Astrocyte (in vitro differentiated cells and primary cell): Measurements from ENCODE around the gene UBTD1. TPM values are rescaled to one million over a fixed set of nuclear protein-coding genes. Genes with fewer than 3 reads are reported as not detected.
A peak's percentile ranks its signal among the peaks of the same experiment; 100 is the strongest.

Source experiments
- DNase-seq: peaks from one replicate; pipeline ENCODE4 v3.0.0-alpha.2; 2010; ENCODE audit warnings: low read depth
- FAIRE-seq: peaks from 2 replicates; lab custom pipeline; 2011; peaks lifted over from hg19 to GRCh38; lab: Jason Lieb, UNC
- H2AFZ ChIP-seq: 2 replicates; pipeline ENCODE4 v1.6.0; 2012; ENCODE audit warnings: low read depth, low read length, inconsistent platforms
- H3K27ac ChIP-seq: 2 replicates; pipeline ENCODE4 v1.5.1; 2011; ENCODE audit warnings: low read depth, low read length, inconsistent platforms
- H3K27me3 ChIP-seq: 2 replicates; pipeline ENCODE4 v1.6.0; 2011; ENCODE audit warnings: low read length, inconsistent platforms; ENCODE audit not compliant: insufficient read depth
- H3K36me3 ChIP-seq: 2 replicates; pipeline ENCODE4 v1.5.1; 2011; ENCODE audit warnings: low read length, inconsistent platforms; ENCODE audit not compliant: insufficient read depth
- H3K4me1 ChIP-seq: 2 replicates; pipeline ENCODE4 v1.5.1; 2011; ENCODE audit warnings: low read length, inconsistent platforms; ENCODE audit not compliant: insufficient read depth
- H3K4me2 ChIP-seq: 2 replicates; pipeline ENCODE4 v1.6.0; 2012; ENCODE audit warnings: low read length, inconsistent platforms
- H3K4me3 ChIP-seq: 2 replicates; pipeline ENCODE4 v1.5.1; 2011; ENCODE audit warnings: low read depth, mild to moderate bottlenecking, low read length, inconsistent platforms; ENCODE audit not compliant: insufficient read depth
- H3K79me2 ChIP-seq: 2 replicates; pipeline ENCODE4 v1.6.0; 2012; ENCODE audit warnings: mild to moderate bottlenecking, low read length, inconsistent platforms; ENCODE audit not compliant: insufficient read depth
- H3K9ac ChIP-seq: 2 replicates; pipeline ENCODE4 v1.6.0; 2012; ENCODE audit warnings: mild to moderate bottlenecking, low read length, inconsistent platforms
- H3K9me3 ChIP-seq: 2 replicates; pipeline ENCODE4 v1.5.1; 2012; ENCODE audit warnings: low read depth, mild to moderate bottlenecking, low read length, inconsistent platforms; ENCODE audit not compliant: insufficient read depth
- H4K20me1 ChIP-seq: 2 replicates; pipeline ENCODE4 v1.6.0; 2012; ENCODE audit warnings: low read length, inconsistent platforms; ENCODE audit not compliant: insufficient read depth
- H3K27ac Mint-ChIP-seq: one replicate; pipeline ENCODE4 v1.8.0; 2021; ENCODE audit warnings: mild to moderate bottlenecking, mixed read lengths; ENCODE audit not compliant: unreplicated experiment
- H3K27me3 Mint-ChIP-seq: one replicate; pipeline ENCODE4 v1.8.0; 2021; ENCODE audit warnings: low read depth, mixed read lengths; ENCODE audit not compliant: unreplicated experiment
- H3K36me3 Mint-ChIP-seq: one replicate; pipeline ENCODE4 v1.8.0; 2021; ENCODE audit warnings: low read depth, mixed read lengths; ENCODE audit not compliant: unreplicated experiment
- H3K4me1 Mint-ChIP-seq: one replicate; pipeline ENCODE4 v1.8.0; 2021; ENCODE audit warnings: low read depth, mixed read lengths; ENCODE audit not compliant: unreplicated experiment
- H3K4me3 Mint-ChIP-seq: one replicate; pipeline ENCODE4 v1.8.0; 2021; ENCODE audit warnings: mild to moderate bottlenecking, moderate library complexity, mixed read lengths; ENCODE audit not compliant: unreplicated experiment
- H3K9me3 Mint-ChIP-seq: one replicate; pipeline ENCODE4 v1.8.0; 2021; ENCODE audit warnings: mild to moderate bottlenecking, mixed read lengths; ENCODE audit not compliant: unreplicated experiment
- CTCF ChIP-seq: IDR thresholded peaks from 2 replicates; pipeline ENCODE4 v1.5.1; 2011; ENCODE audit warnings: low read depth, mild to moderate bottlenecking, inconsistent platforms, low read length, moderate library complexity; ENCODE audit not compliant: insufficient read depth
- EZH2 ChIP-seq: IDR thresholded peaks from 2 replicates; pipeline ENCODE4 v1.6.1; 2012; ENCODE audit warnings: mild to moderate bottlenecking, low read length, inconsistent platforms; ENCODE audit not compliant: insufficient read depth
- total RNA-seq: library from RNA; stranded (reverse); gene quantifications from 2 replicates; pipeline ENCODE4 v1.2.1, GENCODE V29; 2021

The UBTD1 gene
- total RNA-seq, 1 donor from 2014 or later: 73.1 TPM

- no peak overlapping the region for H3K4me2 ChIP-seq
- H3K4me1 Mint-ChIP-seq: peaks cover 42% of the 10 kb centered on the region
- no peaks in the 10 kb centered on the region for H3K27me3 ChIP-seq
- no peak overlapping the region for H2AFZ ChIP-seq
- H3K9me3 ChIP-seq: no peaks in the 10 kb centered on the region
- H3K36me3 Mint-ChIP-seq: peaks cover 20% of the 10 kb centered on the region
- DNase-seq (no peak), FAIRE-seq (no peak)
- H3K4me1 ChIP-seq: peaks cover 18% of the 10 kb centered on the region
- H3K9me3 Mint-ChIP-seq: no peaks in the 10 kb centered on the region
- no peak overlapping the region for H3K4me3 ChIP-seq
- no peaks in the 10 kb centered on the region for H3K27me3 Mint-ChIP-seq
- H4K20me1 ChIP-seq: peaks cover 82% of the 10 kb centered on the region
- H3K4me3 Mint-ChIP-seq: no peak overlapping the region
- peaks cover 75% of the 10 kb centered on the region for H3K79me2 ChIP-seq
- peaks cover 27% of the 10 kb centered on the region for H3K36me3 ChIP-seq
- no peak overlapping the region for H3K27ac ChIP-seq
- TF ChIP-seq CTCF (no peak), EZH2 (no peak)
- H3K27ac Mint-ChIP-seq: no peak overlapping the region
- H3K9ac ChIP-seq: no peak overlapping the region
These were observed 47.1 kb upstream of the UBTD1 start for GRCh38 chr10:97451605-97452004.

GRCh38 chr10:97452352-97452751 lies 46.4 kb upstream of the UBTD1 start:
- Histone ChIP-seq H3K36me3 (peaks cover 34% of the 10 kb centered on the region), H3K9me3 (no peaks in the 10 kb centered on the region), H3K79me2 (peaks cover 71% of the 10 kb centered on the region), H3K4me1 (peaks cover 11% of the 10 kb centered on the region), H3K4me2 (no peak overlapping the region), H2AFZ (no peak overlapping the region), H3K4me3 (no peak overlapping the region), H3K27me3 (no peaks in the 10 kb centered on the region), H4K20me1 (peaks cover 83% of the 10 kb centered on the region), H3K27ac (no peak overlapping the region), H3K9ac (no peak overlapping the region)
- Mint-ChIP-seq H3K9me3 (no peaks in the 10 kb centered on the region), H3K27ac (no peak overlapping the region), H3K4me3 (no peak overlapping the region), H3K36me3 (peaks cover 23% of the 10 kb centered on the region), H3K4me1 (peaks cover 38% of the 10 kb centered on the region), H3K27me3 (no peaks in the 10 kb centered on the region)
- DNase-seq (no peak), FAIRE-seq (no peak)
- no peak for TF ChIP-seq EZH2
- TF ChIP-seq CTCF: no peak

GRCh38 chr10:97454330-97455036 lies 44.2 kb upstream of the UBTD1 start:
- H3K36me3 Mint-ChIP-seq: peaks cover 29% of the 10 kb centered on the region
- Histone ChIP-seq H3K4me2 (peak overlapping the region; percentile 2), H3K79me2 (peaks cover 50% of the 10 kb centered on the region), H3K27me3 (no peaks in the 10 kb centered on the region), H3K4me1 (peaks cover 10% of the 10 kb centered on the region), H3K4me3 (no peak overlapping the region), H3K9ac (no peak overlapping the region), H3K9me3 (no peaks in the 10 kb centered on the region), H2AFZ (no peak overlapping the region), H3K36me3 (peaks cover 52% of the 10 kb centered on the region), H4K20me1 (peaks cover 80% of the 10 kb centered on the region), H3K27ac (no peak overlapping the region)
- no peaks in the 10 kb centered on the region for H3K27me3 Mint-ChIP-seq
- no peak for FAIRE-seq
- peak overlapping the region; percentile 60 for H3K4me3 Mint-ChIP-seq
- DNase-seq: no peak
- TF ChIP-seq CTCF (no peak), EZH2 (no peak)
- H3K4me1 Mint-ChIP-seq: peaks cover 29% of the 10 kb centered on the region
- H3K27ac Mint-ChIP-seq: peak overlapping the region; percentile 11
- no peaks in the 10 kb centered on the region for H3K9me3 Mint-ChIP-seq
